Effector memory CD4-positive, alpha-beta T cell (primary cell): ENCODE data around the gene MGMT.

Experiments
- DNase-seq, 3 donors: peaks; one replicate each; pipeline ENCODE4 v3.0.0-alpha.2; 2020
- H3K27ac ChIP-seq: 2 replicates; pipeline ENCODE4 v1.7.0; 2013; ENCODE audit warnings: mild to moderate bottlenecking, low read length, moderate library complexity; ENCODE audit not compliant: insufficient read depth, poor library complexity, severe bottlenecking
- H3K27me3 ChIP-seq: replicated peaks from 2 replicates; pipeline ENCODE4 v1.7.0; 2013; ENCODE audit warnings: mild to moderate bottlenecking, low read length; ENCODE audit not compliant: insufficient read depth, control insufficient read depth, poor library complexity, severe bottlenecking
- H3K36me3 ChIP-seq: 2 replicates; pipeline ENCODE4 v1.7.0; 2013; ENCODE audit warnings: mild to moderate bottlenecking, low read length, moderate library complexity; ENCODE audit not compliant: control insufficient read depth, insufficient read depth
- H3K4me1 ChIP-seq: 2 replicates; pipeline ENCODE4 v1.7.0; 2013; ENCODE audit warnings: low read length, mild to moderate bottlenecking; ENCODE audit not compliant: control insufficient read depth, insufficient read depth, poor library complexity, severe bottlenecking
- H3K4me3 ChIP-seq: 2 replicates; pipeline ENCODE4 v1.7.0; 2013; ENCODE audit warnings: low read length, low read depth, mild to moderate bottlenecking; ENCODE audit not compliant: insufficient read depth, poor library complexity, severe bottlenecking
- H3K9me3 ChIP-seq: 2 replicates; pipeline ENCODE4 v1.7.0; 2013; ENCODE audit warnings: mild to moderate bottlenecking, low read length, moderate library complexity; ENCODE audit not compliant: control insufficient read depth

The MGMT gene

GRCh38 chr10:129790715-129791446, 323.8 kb downstream of the MGMT start:
- no peak for DNase-seq
- Histone ChIP-seq H3K36me3 (no peaks in the 10 kb centered on the region), H3K4me3 (no peak overlapping the region), H3K27ac (no peak overlapping the region), H3K4me1 (no peaks in the 10 kb centered on the region), H3K9me3 (peaks cover 7% of the 10 kb centered on the region), H3K27me3 (no peaks in the 10 kb centered on the region)

GRCh38 chr10:129792141-129792540, 325.1 kb downstream of the MGMT start:
- no peak overlapping the region for H3K4me3 ChIP-seq
- H3K9me3 ChIP-seq = peaks cover 7% of the 10 kb centered on the region
- no peaks in the 10 kb centered on the region for H3K36me3 ChIP-seq
- no peaks in the 10 kb centered on the region for H3K4me1 ChIP-seq
- H3K27ac ChIP-seq = no peak overlapping the region
- H3K27me3 ChIP-seq = no peaks in the 10 kb centered on the region
- no peak for DNase-seq

- no peaks in the 10 kb centered on the region for H3K36me3 ChIP-seq
- no peak for DNase-seq
- H3K9me3 ChIP-seq = peaks cover 7% of the 10 kb centered on the region
- no peaks in the 10 kb centered on the region for H3K27me3 ChIP-seq
- no peak overlapping the region for H3K4me3 ChIP-seq
- H3K27ac ChIP-seq = no peak overlapping the region
- H3K4me1 ChIP-seq = no peaks in the 10 kb centered on the region
Observed at GRCh38 chr10:129792864-129793263, 325.8 kb downstream of the MGMT start.

- H3K4me3 ChIP-seq = no peak overlapping the region
- peaks cover 7% of the 10 kb centered on the region for H3K9me3 ChIP-seq
- H3K27ac ChIP-seq = no peak overlapping the region
- DNase-seq = no peak
- no peaks in the 10 kb centered on the region for H3K36me3 ChIP-seq
- H3K4me1 ChIP-seq = no peaks in the 10 kb centered on the region
- no peaks in the 10 kb centered on the region for H3K27me3 ChIP-seq
Observed at GRCh38 chr10:129793479-129793878, 326.4 kb downstream of the MGMT start.

GRCh38 chr10:129793996-129794395, 327.0 kb downstream of the MGMT start:
- Histone ChIP-seq H3K4me1 (no peaks in the 10 kb centered on the region), H3K4me3 (no peak overlapping the region), H3K36me3 (no peaks in the 10 kb centered on the region), H3K27ac (no peak overlapping the region), H3K9me3 (peaks cover 7% of the 10 kb centered on the region), H3K27me3 (no peaks in the 10 kb centered on the region)
- DNase-seq = no peak

- H3K4me1 ChIP-seq = no peaks in the 10 kb centered on the region
- H3K27me3 ChIP-seq = no peaks in the 10 kb centered on the region
- no peaks in the 10 kb centered on the region for H3K36me3 ChIP-seq
- H3K4me3 ChIP-seq = no peak overlapping the region
- no peak for DNase-seq
- no peak overlapping the region for H3K27ac ChIP-seq
- no peaks in the 10 kb centered on the region for H3K9me3 ChIP-seq
Observed at GRCh38 chr10:129796710-129797420, 329.8 kb downstream of the MGMT start.

- Histone ChIP-seq H3K27me3 (no peaks in the 10 kb centered on the region), H3K36me3 (no peaks in the 10 kb centered on the region), H3K27ac (no peak overlapping the region), H3K4me3 (no peak overlapping the region), H3K9me3 (no peaks in the 10 kb centered on the region), H3K4me1 (no peaks in the 10 kb centered on the region)
- no peak for DNase-seq
Observed at GRCh38 chr10:129799942-129800341, 332.9 kb downstream of the MGMT start.

- H3K27ac ChIP-seq = no peak overlapping the region
- no peaks in the 10 kb centered on the region for H3K36me3 ChIP-seq
- H3K4me3 ChIP-seq = no peak overlapping the region
- DNase-seq = no peak
- no peaks in the 10 kb centered on the region for H3K9me3 ChIP-seq
- no peaks in the 10 kb centered on the region for H3K4me1 ChIP-seq
- no peaks in the 10 kb centered on the region for H3K27me3 ChIP-seq
Observed at GRCh38 chr10:129800796-129801340, 333.8 kb downstream of the MGMT start.

GRCh38 chr10:129807211-129807610, 340.2 kb downstream of the MGMT start:
- DNase-seq = no peak
- Histone ChIP-seq H3K4me1 (no peaks in the 10 kb centered on the region), H3K4me3 (no peak overlapping the region), H3K9me3 (no peaks in the 10 kb centered on the region), H3K27me3 (no peaks in the 10 kb centered on the region), H3K36me3 (no peaks in the 10 kb centered on the region), H3K27ac (no peak overlapping the region)
